ENCODE data around the gene DACH1.
A peak's percentile ranks its signal among the peaks of the same experiment; 100 is the strongest.
"Not testable (repeated sequence)": the region's sequence is repeated elsewhere in the genome, so short reads cannot be mapped to it uniquely, and the experiment has no call there.

Gene DACH1

DNA sequence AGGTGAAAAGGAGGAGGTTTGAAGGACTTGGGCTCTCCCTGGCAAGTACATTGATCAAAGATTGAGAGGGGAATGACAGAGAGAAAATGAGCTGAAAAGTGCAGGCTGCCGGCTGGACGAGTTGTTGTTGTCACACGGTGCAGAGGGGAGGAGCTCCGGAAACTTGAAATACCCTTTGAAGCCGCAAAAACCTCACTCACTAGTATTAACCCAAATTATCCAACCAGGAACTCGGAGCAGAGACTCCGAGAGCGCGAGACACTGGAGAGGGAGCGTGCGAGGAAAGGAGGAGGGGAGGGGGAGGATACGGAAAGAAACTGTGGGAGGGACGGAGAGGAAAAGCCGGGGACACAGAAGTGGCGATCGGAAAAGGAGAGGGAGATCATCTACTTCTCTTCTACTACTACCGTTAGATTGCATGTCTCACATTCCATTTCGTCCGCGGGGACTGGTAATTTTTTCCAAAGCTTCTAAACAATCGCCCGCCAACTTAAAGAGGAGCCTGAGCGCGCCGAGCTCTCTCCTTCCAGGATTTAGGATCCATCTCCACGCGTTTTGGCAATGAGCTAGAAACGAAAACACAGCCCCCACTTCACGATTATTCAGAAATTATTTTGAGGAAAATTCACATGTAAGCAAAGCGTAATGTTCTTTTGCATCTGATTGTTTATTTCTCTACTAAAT is at the start of gene DACH1:
Gene DACH1 (minus strand): TSS at position 74 of the 684 bp plus-strand sequence.
- DNase-seq, result peak; percentile 50

DNA sequence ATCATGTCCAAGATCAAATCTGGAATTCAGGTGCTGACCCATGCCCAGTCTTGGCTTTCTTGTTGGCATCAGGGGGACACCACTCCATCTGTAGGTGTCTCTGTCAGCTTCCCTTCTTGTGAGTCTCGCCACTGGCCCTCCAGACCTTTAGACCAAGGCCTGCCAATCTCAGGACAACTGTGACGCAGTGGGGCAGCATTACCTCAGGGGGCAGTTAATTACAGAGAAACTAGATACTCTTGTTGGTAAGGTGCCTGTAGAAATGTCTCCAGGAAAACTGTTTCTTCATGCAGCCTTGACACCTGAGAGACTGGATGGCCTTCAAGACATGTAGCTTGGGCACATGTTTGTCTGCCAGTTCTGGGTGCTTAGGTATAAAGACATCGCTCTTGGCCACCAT is 46.7 kb upstream of the DACH1 start:
- no peak for DNase-seq

DNA sequence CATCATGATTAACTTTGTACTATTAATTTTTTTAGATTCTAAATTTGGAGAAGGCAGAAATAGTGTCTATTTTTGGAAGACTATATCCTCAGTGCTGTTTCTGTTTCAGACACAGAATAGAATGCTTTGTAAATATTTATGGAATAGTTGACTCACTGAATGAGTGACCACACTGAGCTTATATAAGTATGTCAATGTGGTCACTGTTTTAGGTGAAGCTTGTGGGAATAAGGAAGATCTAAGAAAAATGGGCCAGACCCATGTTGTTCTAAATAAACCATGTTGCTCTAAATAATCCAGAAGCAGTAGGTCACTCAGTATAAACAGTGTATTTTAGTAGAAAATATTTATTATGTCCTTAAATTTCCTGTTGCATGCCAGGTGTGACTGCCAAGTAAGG is 45.5 kb upstream of the DACH1 start:
- no peak for DNase-seq

DNA sequence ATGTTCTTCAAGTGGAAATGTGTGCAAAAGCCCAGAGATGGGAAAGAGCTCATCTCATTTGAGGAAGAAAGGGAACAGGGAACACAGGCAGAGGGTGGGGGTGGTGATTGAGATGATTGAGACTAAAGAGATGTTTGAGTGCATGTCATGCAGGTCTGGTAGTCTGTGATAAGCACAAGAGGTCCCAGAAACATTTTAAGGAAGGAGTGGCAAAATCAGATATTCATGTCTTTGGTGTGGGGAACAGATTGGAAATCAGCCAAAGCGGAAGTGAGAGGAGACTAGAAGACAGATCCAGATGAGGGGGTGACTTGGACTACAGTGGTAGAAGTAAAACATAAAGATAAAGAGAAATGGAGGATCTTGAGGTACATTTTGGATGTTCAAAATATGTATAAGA is 39.4 kb upstream of the DACH1 start:
- no peak for DNase-seq

DNA sequence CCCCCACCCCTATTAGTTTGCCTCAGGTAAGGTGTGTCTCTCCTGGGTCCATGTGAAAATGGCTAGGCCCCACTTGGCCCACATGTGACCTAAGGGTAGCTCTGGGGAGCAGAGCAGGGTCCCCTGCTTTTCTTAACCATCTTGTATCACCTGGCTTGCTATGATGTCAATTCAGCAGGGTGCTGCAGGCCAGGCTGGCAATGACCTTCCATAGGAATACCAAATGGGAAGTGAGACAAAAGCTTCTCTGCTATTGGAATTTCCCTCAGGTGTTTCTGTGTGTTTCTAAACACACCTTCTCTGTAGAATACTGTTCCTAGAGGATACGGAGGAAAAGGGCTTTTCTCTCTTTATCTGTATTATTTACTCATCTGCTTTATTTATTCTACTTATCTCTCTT is 35.7 kb upstream of the DACH1 start:
- no peak for DNase-seq

DNA sequence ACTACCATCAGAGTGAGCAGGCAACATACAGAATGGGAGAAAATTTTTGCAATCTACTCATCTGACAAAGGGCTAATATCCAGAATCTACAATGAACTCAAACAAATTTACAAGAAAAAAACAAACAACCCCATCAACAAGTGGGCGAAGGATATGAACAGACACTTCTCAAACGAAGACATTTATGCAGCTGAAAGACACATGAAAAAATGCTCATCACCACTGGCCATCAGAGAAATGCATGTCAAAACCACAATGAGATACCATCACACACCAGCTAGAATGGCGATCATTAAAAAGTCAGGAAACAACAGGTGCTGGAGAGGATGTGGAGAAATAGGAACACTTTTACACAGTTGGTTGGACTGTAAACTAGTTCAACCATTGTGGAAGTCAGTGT is 26.5 kb upstream of the DACH1 start:
- DNase-seq, result not testable (repeated sequence)

DNA sequence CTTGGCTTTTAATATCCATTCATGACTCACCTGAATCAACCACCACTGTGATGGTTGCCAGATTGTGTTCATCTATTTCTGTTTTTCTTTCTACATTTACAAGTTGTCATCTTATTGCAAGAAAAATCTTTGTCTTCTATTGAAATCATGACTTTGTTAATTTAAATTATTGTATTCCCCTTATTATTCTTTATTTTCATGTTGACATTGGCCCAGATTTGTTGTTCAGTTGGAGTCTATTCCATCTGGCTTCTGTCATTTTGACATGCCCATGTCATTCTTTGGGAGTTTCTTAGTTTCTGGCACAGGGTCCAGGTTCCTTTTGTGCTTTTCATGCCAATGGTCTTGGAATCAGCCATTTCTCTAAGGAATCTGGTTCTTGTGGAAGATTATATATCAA is 19.9 kb upstream of the DACH1 start:
- DNase-seq, result no peak

DNA sequence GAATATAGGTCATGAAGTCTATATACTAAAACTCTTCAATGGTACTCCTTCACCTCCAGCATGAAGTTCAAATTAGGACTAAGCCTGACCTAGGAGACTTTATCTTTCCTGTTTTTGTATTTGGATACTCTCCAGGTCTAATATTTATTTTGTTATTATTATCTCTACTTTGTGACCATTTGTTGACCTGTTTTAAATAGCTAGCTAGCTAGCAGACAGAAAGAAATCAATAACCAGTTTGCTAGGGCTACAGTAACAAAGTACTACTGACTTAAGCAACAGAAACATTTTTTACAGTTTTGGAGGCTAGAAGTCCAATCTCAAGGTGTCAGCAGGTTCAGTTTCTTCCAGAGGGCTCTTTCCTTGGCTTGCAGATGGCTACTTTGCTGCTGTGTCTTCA is 15.1 kb upstream of the DACH1 start:
- no peak for DNase-seq

DNA sequence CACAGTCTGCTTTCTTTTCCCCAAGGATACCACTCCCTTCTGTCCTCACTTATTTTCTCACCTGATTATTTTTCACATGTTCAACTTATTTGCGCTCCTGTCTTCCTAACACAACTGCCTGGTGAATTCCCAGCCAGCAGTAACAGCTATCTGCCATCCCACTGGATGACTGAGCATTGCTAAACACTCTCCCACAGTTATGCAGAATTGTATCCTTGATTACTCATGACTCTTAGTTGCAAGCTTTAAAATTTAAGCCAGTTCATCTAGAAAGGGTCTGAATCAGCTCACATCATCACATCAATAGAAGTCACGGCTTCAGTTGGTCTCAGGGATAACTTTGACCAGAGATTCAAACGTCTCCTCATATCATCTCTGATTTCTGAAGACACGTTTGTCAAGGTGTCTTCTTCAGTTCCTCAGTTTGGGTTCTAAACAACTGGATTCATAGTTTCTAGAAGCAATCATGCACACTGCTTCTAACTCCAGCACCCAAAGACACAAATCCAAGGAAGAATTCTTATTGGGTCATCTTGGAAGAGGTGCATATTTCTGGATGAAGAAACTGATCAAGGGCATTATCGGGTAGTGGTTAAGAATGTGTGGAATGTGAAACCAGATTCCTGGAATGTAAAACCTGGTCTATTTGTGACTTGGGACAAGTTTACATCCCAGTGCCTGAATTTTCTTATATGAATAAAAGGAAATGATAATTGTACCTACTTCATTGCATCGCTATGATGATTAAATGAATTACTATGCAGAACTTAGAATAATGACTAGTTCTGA is 13.9 kb upstream of the DACH1 start:
- DNase-seq, result no peak

DNA sequence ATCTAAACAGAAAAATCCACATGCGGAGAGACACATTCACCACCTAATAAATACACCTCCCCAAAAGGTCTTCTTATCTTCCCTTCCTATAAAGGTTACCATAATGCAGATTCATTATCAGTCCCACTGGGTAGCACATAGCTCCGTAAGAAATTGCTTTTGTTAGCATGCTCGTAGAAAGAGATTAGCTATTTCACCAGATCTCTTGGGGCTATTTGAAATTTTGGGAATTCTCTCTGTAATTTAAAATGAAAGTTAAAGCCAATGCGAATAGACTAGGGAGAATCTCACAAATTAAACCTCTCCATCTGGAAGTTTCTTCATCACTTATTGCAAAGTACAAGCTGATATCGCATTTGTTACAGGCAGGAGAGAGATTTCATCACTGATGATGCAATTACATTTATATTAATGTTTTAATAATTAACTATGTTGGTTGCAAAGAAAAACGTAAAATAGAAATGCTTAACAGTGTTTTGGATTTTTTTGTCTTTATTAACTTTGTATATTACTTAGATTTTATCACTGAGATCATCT is 12.9 kb upstream of the DACH1 start:
- DNase-seq, result no peak

DNA sequence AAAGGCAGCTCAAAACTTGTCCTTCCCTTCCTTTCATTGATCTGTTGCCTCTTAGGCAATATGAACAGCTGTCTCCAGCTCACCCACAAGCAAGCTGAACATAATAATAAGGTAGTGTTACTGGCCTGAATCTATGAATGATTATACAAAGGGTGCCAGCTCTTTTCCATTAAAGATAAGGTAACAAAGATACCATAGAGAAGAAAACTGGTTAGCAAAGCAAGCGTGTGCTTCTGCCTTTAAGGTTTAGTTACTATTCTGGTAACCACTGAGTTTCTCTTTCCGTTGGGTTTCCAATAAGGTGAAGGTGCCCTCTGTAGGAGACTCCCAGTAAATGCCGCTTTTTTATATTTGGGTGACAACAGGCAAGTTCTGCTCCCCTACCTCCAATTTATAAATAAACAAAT is 12.1 kb upstream of the DACH1 start:
- DNase-seq, result no peak

DNA sequence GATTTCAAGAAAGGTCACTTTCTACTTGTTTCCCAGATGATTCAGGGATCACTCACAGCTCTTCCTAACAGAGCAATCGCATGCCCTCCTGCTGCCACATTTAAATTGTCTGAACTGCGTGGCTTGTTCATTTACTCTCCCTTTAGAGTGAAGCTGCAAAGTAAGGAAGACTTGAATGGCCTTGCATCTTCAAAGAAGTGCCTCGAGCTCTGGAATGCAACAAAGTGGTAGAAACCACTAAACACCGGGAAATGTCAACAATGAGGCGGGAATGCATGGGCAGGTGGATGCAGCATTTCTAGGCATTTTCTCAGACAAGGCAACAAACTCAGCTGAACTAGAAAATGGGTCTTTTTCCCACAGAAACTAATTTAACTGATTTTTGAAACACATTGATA is 10.3 kb upstream of the DACH1 start:
- DNase-seq, result no peak

DNA sequence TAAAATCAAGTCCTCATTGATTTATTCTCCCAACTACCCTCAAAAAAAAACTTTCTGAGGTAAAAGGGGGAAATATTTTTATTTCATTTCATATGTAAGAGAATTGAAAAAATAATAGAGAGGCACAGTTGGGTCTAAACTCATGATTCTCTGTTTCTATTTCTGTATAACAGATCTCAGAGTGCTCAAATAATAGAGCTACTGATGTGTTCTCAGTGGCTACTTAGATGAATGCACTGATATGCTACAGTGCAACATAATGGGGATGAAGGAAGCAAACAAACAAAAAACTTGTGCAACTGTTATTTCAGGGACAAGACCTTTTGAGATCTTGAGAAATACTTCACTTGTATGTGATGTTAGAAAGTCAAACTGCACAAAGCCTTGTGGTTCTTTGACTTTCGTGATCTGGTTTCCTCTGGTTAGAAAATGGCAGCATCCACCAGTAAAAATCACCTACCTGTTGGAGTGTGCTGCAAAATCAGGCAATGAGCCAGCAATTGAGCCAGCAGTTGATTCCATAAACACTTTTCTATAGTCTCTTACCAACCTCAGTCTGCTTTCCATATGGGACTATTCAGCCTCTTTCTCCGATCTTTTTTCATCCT is 9.7 kb upstream of the DACH1 start:
- DNase-seq, result no peak

DNA sequence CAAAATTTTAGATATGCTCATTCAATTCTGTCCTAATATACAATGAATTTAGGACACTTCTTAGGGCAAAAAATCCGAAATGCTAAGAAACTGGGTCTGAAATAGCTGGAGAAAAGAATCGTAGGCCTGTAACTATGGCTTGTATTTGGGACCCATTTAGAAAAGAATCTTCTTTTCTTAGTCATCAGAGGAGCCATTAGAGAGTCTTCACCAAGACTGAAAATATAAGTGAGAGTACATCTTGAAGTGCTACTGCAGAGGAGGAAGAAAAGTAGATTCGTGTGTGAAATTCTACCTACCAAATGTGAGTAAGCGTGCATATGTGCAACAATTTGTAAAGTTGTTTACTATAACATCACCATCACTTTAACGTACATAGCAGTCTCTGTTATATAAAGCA is 8.8 kb upstream of the DACH1 start:
- DNase-seq, result no peak

DNA sequence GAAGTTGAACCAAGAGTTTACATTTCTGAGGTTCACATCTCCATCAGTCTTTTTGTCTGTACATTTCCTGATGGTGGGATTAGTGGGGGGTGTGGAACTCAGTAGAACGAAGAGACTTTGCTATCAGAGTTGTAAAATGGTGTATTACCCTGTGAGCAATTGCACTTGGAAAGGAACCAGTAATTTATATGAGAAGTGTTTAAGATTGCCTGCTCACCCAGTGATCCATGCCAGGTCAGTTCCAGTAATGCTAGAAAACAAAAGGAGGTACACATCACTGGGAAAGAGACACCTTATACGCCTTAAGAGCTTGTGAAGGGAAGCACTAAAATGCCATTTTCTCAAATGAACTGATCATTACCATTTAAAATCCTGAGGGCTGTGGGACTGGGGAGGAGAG is 7.5 kb upstream of the DACH1 start:
- DNase-seq, result peak; percentile 74

DNA sequence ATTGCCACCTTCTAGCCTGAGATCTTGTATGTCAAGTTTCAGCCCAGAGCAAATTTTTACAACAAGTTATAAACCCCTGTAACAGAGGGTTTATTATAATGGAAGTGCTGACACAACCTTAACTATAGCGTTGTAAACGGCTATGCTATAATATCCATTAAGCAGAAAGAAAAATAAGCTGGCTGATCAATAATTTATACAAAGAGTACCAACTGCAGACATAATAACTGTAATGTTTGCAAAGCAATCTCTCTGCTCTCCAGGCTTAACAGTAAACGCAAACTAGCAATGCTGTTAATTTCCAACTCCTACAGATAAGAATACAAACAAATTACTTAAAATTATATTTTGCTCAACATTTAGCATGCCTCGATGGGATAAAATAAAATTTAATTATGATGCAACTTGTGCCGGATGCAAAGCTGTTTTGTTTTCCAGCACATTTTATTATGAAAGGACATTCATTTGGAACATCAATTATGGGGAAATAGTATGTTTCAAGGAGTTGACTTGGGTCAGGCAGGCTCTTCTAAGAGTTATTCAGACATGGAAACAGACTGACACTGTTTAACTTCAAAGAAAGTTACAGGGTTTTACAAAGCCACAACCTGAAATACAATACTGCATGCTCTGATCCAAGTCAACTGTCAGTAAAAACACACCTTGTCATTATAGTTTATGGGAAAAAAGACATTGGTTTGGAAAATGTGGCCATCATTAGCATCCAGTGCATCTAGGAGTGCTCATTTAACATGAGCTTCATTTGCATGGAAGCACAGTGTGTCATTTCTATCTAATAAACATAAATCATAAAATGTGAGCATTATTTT is 6.6 kb upstream of the DACH1 start:
- DNase-seq, result no peak

DNA sequence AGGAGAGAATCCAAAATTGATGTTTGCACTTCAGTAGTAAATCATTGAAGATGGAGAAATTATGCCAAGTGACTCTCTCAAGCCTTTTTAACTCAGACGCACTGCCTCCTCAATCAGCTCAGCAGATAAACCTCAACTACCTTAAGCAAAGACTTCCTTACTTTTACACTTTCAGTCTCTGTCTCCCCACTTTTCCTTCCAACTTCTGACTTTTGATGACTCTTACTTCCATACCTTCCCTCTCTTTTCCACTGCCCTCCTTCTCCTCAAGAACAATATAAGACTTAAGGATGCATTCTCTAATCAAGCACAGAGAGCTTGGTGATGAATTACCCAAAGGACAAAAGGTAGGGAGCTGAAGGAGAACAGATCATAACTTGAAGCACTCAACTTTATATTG is 4.8 kb upstream of the DACH1 start:
- DNase-seq, result peak; percentile 28

DNA sequence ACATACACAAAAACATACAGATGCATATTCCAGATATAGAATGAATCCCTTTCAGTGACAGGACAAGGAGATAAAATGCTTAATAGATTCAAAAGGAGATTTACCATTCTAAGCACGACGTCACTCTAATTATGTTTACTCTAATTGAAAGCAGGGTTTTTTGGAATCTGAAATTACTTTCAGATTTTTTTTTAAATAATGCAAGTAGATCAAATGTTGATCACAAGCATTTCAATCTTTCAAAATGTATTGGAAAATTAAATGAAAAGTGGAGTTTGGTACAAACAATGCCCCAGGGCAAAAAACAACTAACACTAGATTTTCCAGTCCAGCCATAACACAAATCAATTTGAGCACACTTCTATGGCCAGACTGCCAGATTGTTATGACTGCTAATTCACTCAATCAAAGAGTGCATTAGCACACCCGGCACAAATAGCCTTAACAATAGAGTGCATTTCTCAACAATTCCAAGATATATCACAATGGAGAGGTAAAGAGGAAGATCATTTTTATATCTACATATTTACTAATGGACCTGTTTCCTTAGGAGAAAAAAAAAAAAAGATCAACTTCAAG is 4.3 kb upstream of the DACH1 start:
- DNase-seq, result peak; percentile 28

DNA sequence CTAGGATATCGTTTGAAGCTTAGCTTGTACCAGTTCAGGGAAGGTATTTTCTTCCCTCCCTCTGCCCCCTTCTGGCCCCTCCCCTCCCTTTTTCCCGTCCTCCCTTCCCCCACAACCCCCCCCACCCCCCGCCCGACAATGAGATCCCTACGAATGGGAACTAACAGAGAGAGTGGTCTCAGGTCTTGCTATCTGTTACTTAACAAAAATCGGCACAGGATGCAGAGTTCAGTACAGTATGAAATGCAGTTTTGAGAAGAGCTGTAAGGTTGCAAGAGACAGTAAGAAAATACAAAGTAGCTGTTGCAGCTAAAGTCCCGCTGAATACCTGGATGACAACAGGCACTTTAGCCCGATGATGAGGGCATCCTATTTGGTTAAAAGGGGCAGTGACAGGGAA is 3.1 kb upstream of the DACH1 start:
- no peak for DNase-seq

DNA sequence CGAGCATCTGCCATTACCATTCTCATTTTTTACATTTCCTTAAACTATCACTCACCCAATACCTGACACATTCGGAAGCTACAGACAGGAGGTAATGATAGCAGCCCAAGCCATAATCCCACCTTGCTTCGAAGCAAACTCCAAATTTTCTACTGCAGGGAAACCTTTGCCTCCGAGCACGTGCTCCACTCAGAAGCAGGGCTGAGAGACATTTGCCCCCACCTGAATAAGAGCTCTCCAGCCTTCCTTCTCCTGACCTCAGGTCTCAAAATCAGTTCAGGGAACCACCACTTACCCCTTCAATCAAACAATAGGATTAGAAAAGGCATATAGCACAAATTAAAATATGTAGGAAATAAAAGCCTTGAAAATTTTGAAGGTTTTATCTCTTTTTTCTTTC is 2.3 kb upstream of the DACH1 start:
- DNase-seq, result no peak

DNA sequence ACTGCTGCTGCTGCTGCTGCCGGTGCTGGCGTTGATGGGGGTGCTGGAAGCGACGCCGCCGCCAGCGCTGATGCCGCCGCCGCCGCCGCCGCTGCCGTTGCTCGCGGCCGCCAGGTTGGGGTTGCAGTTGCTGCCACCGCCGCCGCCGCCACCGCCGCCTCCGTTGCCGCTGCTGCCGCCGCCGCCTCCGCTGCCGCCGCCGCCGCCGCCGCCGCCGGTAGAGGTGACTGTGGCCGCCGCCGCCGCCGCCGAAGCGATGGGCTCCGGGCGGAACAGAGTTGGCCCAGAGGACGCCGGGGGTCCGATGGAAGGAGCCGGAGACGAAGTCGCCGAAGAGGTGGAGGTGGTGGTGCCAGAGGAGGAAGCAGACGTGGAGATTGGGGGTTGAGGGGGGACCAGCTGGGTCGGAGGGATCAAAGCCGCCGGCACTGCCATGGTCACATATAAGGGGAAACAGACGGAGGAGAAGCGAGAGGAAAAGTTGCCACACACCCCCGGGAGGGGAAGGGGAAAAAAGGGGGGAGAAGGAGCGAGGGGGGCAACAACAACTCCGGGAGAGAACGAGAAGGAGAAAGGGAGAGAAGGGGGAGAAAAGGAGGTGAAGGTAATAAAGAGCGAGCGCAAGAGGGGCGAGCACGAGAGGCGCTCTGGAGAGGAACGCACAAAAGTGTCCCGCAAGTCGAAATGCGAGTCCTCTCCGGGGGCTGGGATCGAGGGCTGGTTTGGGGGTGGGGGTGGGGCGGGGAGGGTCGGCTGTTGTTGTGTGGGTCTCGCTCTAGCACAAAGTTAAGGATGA is 471 bp downstream of the DACH1 start:
- DNase-seq, result no peak

DNA sequence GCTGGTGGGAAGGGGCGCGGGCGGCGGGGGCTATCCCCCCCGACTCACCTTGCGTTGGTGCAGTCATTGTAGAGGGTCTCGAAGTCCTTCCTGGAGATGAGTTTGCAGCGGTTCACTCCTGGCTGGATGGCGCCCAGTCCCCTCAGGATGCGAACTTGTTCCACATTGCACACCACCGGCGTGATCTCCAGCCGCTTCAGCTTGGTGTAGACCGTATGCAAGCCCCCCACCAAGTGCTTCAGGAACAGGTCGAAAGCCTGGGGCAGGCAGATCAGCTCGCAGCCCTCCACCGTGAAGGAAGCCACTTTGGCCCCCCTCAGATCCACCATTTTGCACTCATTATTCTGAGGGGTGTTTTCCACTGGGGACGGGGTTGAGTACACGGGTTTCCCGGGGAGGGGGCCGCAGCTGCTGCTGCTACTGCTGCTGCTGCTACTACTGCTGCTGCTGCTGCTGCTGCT is 1.1 kb downstream of the DACH1 start:
- peak; percentile 14 for DNase-seq
